WTC11 (cell line): ENCODE measurements around the gene CUEDC1.

Experiments
- ATF2 ChIP-seq: sonication (generic); formaldehyde crosslinking; IDR thresholded peaks from 2 replicates; pipeline ENCODE4 v1.8.1; 2022; ENCODE audit warnings: low read depth, missing genetic modification reagents, borderline replicate concordance
- ATF3 ChIP-seq: sonication (generic); formaldehyde crosslinking; conservative IDR thresholded peaks from 2 replicates; pipeline ENCODE4 v1.8.1; 2022; ENCODE audit warnings: mild to moderate bottlenecking, missing genetic modification reagents
- CBFB ChIP-seq: sonication (generic); formaldehyde crosslinking; IDR thresholded peaks from 2 replicates; pipeline ENCODE4 v1.8.1; 2022; ENCODE audit warnings: mild to moderate bottlenecking, low read depth, missing genetic modification reagents
- CTCF ChIP-seq: fragments of 200-600 bp; IDR thresholded peaks from 2 replicates; pipeline ENCODE4 v1.8.0; 2022; ENCODE audit warnings: antibody characterized with exemption
- E2F4 ChIP-seq: sonication (generic); formaldehyde crosslinking; IDR thresholded peaks from 2 replicates; pipeline ENCODE4 v1.8.1; 2022; ENCODE audit warnings: low read depth, mild to moderate bottlenecking, moderate library complexity, missing genetic modification reagents, borderline replicate concordance
- E2F5 ChIP-seq: sonication (generic); formaldehyde crosslinking; IDR thresholded peaks from 2 replicates; pipeline ENCODE4 v1.8.1; 2022; ENCODE audit warnings: mild to moderate bottlenecking, moderate library complexity, missing genetic modification reagents
- ESRRA ChIP-seq: sonication (generic); formaldehyde crosslinking; IDR thresholded peaks from 2 replicates; pipeline ENCODE4 v1.8.1; 2022; ENCODE audit warnings: mild to moderate bottlenecking, missing genetic modification reagents, borderline replicate concordance
- MAX ChIP-seq: sonication (generic); formaldehyde crosslinking; IDR thresholded peaks from 2 replicates; pipeline ENCODE4 v1.8.0; 2022; ENCODE audit warnings: mild to moderate bottlenecking, missing genetic modification reagents
- MYBL2 ChIP-seq: sonication (generic); formaldehyde crosslinking; IDR thresholded peaks from 2 replicates; pipeline ENCODE4 v1.8.1; 2023; ENCODE audit warnings: mild to moderate bottlenecking, moderate library complexity, missing genetic modification reagents
- TEAD1 ChIP-seq: sonication (generic); formaldehyde crosslinking; IDR thresholded peaks from 2 replicates; pipeline ENCODE4 v1.8.0; 2022; ENCODE audit warnings: mild to moderate bottlenecking, missing genetic modification reagents
- TEAD4 ChIP-seq: sonication (generic); formaldehyde crosslinking; IDR thresholded peaks from 2 replicates; pipeline ENCODE4 v1.8.0; 2022; ENCODE audit warnings: mild to moderate bottlenecking, missing genetic modification reagents
- ZNF281 ChIP-seq: sonication (generic); formaldehyde crosslinking; IDR thresholded peaks from 2 replicates; pipeline ENCODE4 v1.8.0; 2023; ENCODE audit warnings: mild to moderate bottlenecking, missing genetic modification reagents

- TF ChIP-seq CTCF (no peak), E2F5 (CRISPR knock-in tag) (no peak), MAX (CRISPR knock-in tag) (no peak), ATF2 (CRISPR knock-in tag) (no peak), CBFB (CRISPR knock-in tag) (no peak), E2F4 (CRISPR knock-in tag) (no peak), ESRRA (CRISPR knock-in tag) (no peak), ZNF281 (CRISPR knock-in tag) (no peak), TEAD4 (no peak), TEAD1 (CRISPR knock-in tag) (no peak), ATF3 (CRISPR knock-in tag) (no peak), MYBL2 (CRISPR knock-in tag) (no peak)
These were observed 34.8 kb upstream of the CUEDC1 start for GRCh38 chr17:57990037-57990436.
